K562 (cell line): ENCODE data around the gene HNRNPA3. TPM values are rescaled to one million over a fixed set of nuclear protein-coding genes. Genes with fewer than 3 reads are reported as not detected.

Experiments used
- AFF1 ChIP-seq, 2 experiments: fragments of 450-650 bp; IDR thresholded peaks; 2 replicates each; pipeline ENCODE4 v1.6.1; 2018; ENCODE audit warnings: mild to moderate bottlenecking in 2 of 2, low read depth in 1 of 2; ENCODE audit not compliant: partially characterized antibody in 2 of 2
- MEIS2 ChIP-seq: fragments of 450-650 bp; IDR thresholded peaks from 2 replicates; pipeline ENCODE4 v1.6.1; 2014; ENCODE audit warnings: mild to moderate bottlenecking; ENCODE audit not compliant: partially characterized antibody
- SIRT6 ChIP-seq: IDR thresholded peaks from one replicate; pipeline ENCODE4 v1.6.1; 2012; ENCODE audit warnings: low read depth, mild to moderate bottlenecking, control low read depth, inconsistent platforms, low read length, moderate library complexity
- polyA plus RNA-seq, 8 experiments: library from polyadenylated mRNA; depleted of rRNA in 4 of 8; stranded (reverse) in 5 of 8; unstranded in 3 of 8; fragments of >200 nt; fragmentation: Nextera tagmentation in 2 of 8; fragmentation: Illumina TruSeq in 1 of 8; extraction: Ambion mirVana in 2 of 8; extraction: Trizol in 1 of 8; gene quantifications; 2 replicates each; pipeline versions ENCODE4 v1.2.1 to v1.2.3, GENCODE V29; 2011 to 2014; ENCODE audit warnings: inconsistent platforms in 1 of 8, missing spikeins in 1 of 8
- total RNA-seq, 7 experiments: library from RNA; depleted of rRNA in 6 of 7; stranded (reverse); fragments of >200 nt in 6 of 7; fragmentation: Illumina TruSeq in 2 of 7; extraction: Trizol in 2 of 7; gene quantifications; 2 replicates each; pipeline versions ENCODE4 v1.2.1 to v1.2.3, GENCODE V29; 2011 to 2021; ENCODE audit warnings: low replicate concordance in 1 of 7
- TF ChIP-seq, protein P1 (sequence below), 2 experiments: IDR thresholded peaks in 1 of 2; conservative IDR thresholded peaks in 1 of 2; 2 replicates each; pipeline ENCODE4 v1.6.1; 2016; ENCODE audit warnings: low read depth in 2 of 2, mild to moderate bottlenecking in 1 of 2, missing compliant biosample characterization in 1 of 2, missing genetic modification characterization in 1 of 2, moderate library complexity in 1 of 2
- TF ChIP-seq, protein P2 (sequence below): fragments of 200-600 bp; sonication (generic); IDR thresholded peaks from one replicate; pipeline ENCODE4 v1.6.1; 2012; ENCODE audit warnings: mild to moderate bottlenecking, low read depth, low read length, inconsistent platforms

The HNRNPA3 gene
- total and polyA plus RNA-seq, 9 of the 15 experiments (the other 6 are each of a cell fraction or from before 2014, with no cell fraction given) = 72.8 to 428 (median 192) TPM

DNA sequence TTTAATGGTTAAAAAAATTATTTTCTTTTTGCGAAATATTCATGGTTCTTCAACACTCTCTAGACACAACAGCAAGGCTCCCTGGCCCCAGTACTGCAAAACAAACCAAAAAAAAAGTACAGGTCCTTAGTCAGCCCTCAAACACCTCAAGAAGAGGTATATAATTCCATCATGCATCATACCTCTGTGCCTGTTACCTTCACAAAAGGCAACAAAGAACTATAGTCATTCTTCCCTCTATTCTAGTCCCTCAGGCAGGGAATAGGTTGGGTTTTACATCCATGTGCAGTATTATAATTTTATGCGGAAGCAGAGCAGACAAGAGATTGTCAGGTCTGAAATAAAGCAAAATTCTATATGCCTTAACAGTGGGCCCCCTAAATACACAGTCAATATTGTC is 43.4 kb downstream of the HNRNPA3 start (continued):
- TF ChIP-seq, protein P1, sequence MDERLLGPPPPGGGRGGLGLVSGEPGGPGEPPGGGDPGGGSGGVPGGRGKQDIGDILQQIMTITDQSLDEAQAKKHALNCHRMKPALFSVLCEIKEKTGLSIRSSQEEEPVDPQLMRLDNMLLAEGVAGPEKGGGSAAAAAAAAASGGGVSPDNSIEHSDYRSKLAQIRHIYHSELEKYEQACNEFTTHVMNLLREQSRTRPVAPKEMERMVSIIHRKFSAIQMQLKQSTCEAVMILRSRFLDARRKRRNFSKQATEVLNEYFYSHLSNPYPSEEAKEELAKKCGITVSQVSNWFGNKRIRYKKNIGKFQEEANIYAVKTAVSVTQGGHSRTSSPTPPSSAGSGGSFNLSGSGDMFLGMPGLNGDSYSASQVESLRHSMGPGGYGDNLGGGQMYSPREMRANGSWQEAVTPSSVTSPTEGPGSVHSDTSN (CRISPR knock-in tag; IDR thresholded peaks at IDR 0.05; ENCODE audit: low read depth) = no peak
- TF ChIP-seq, protein P1 (tag; conservative IDR thresholded peaks at IDR 0.05; ENCODE audit: low read depth) = no peak
- no peak for TF ChIP-seq MEIS2
- TF ChIP-seq AFF1 (IDR thresholded peaks at IDR 0.05; ENCODE audit: low read depth in 1 of 2, partially characterized antibody in 2 of 2) = no peak
- TF ChIP-seq SIRT6 = no peak
- TF ChIP-seq, protein P2, sequence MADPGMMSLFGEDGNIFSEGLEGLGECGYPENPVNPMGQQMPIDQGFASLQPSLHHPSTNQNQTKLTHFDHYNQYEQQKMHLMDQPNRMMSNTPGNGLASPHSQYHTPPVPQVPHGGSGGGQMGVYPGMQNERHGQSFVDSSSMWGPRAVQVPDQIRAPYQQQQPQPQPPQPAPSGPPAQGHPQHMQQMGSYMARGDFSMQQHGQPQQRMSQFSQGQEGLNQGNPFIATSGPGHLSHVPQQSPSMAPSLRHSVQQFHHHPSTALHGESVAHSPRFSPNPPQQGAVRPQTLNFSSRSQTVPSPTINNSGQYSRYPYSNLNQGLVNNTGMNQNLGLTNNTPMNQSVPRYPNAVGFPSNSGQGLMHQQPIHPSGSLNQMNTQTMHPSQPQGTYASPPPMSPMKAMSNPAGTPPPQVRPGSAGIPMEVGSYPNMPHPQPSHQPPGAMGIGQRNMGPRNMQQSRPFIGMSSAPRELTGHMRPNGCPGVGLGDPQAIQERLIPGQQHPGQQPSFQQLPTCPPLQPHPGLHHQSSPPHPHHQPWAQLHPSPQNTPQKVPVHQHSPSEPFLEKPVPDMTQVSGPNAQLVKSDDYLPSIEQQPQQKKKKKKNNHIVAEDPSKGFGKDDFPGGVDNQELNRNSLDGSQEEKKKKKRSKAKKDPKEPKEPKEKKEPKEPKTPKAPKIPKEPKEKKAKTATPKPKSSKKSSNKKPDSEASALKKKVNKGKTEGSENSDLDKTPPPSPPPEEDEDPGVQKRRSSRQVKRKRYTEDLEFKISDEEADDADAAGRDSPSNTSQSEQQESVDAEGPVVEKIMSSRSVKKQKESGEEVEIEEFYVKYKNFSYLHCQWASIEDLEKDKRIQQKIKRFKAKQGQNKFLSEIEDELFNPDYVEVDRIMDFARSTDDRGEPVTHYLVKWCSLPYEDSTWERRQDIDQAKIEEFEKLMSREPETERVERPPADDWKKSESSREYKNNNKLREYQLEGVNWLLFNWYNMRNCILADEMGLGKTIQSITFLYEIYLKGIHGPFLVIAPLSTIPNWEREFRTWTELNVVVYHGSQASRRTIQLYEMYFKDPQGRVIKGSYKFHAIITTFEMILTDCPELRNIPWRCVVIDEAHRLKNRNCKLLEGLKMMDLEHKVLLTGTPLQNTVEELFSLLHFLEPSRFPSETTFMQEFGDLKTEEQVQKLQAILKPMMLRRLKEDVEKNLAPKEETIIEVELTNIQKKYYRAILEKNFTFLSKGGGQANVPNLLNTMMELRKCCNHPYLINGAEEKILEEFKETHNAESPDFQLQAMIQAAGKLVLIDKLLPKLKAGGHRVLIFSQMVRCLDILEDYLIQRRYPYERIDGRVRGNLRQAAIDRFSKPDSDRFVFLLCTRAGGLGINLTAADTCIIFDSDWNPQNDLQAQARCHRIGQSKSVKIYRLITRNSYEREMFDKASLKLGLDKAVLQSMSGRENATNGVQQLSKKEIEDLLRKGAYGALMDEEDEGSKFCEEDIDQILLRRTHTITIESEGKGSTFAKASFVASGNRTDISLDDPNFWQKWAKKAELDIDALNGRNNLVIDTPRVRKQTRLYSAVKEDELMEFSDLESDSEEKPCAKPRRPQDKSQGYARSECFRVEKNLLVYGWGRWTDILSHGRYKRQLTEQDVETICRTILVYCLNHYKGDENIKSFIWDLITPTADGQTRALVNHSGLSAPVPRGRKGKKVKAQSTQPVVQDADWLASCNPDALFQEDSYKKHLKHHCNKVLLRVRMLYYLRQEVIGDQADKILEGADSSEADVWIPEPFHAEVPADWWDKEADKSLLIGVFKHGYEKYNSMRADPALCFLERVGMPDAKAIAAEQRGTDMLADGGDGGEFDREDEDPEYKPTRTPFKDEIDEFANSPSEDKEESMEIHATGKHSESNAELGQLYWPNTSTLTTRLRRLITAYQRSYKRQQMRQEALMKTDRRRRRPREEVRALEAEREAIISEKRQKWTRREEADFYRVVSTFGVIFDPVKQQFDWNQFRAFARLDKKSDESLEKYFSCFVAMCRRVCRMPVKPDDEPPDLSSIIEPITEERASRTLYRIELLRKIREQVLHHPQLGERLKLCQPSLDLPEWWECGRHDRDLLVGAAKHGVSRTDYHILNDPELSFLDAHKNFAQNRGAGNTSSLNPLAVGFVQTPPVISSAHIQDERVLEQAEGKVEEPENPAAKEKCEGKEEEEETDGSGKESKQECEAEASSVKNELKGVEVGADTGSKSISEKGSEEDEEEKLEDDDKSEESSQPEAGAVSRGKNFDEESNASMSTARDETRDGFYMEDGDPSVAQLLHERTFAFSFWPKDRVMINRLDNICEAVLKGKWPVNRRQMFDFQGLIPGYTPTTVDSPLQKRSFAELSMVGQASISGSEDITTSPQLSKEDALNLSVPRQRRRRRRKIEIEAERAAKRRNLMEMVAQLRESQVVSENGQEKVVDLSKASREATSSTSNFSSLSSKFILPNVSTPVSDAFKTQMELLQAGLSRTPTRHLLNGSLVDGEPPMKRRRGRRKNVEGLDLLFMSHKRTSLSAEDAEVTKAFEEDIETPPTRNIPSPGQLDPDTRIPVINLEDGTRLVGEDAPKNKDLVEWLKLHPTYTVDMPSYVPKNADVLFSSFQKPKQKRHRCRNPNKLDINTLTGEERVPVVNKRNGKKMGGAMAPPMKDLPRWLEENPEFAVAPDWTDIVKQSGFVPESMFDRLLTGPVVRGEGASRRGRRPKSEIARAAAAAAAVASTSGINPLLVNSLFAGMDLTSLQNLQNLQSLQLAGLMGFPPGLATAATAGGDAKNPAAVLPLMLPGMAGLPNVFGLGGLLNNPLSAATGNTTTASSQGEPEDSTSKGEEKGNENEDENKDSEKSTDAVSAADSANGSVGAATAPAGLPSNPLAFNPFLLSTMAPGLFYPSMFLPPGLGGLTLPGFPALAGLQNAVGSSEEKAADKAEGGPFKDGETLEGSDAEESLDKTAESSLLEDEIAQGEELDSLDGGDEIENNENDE = no peak
